ENCODE data around the gene CDH13.

- TF ChIP-seq CTCF (IDR thresholded peaks at IDR 0.05; ENCODE audit: low read length) (no peak), EZH2 (optimal IDR thresholded peaks at IDR 0.05; ENCODE audit: low read depth, low read length) (no peak)
Observed at GRCh38 chr16:82605863-82606620, 20.7 kb upstream of the CDH13 start.
